Fibroblast of mammary gland (primary cell): Measurements from ENCODE around the gene SLC66A2.
"Not testable (repeated sequence)": the region's sequence is repeated elsewhere in the genome, so short reads cannot be mapped to it uniquely, and the experiment has no call there.

Experiments
- DNase-seq: peaks from one replicate; pipeline ENCODE4 v3.0.0-alpha.2; 2010; ENCODE audit warnings: low read depth
- H3K4me3 ChIP-seq: 2 replicates; pipeline ENCODE4 v1.5.1; 2011; ENCODE audit warnings: low read depth, mild to moderate bottlenecking, low read length, moderate library complexity; ENCODE audit not compliant: control insufficient read depth
- CTCF ChIP-seq: conservative IDR thresholded peaks from 2 replicates; pipeline ENCODE4 v1.5.1; 2011; ENCODE audit warnings: low read depth, low read length, inconsistent platforms; ENCODE audit not compliant: control insufficient read depth, insufficient read depth

The SLC66A2 gene

DNA sequence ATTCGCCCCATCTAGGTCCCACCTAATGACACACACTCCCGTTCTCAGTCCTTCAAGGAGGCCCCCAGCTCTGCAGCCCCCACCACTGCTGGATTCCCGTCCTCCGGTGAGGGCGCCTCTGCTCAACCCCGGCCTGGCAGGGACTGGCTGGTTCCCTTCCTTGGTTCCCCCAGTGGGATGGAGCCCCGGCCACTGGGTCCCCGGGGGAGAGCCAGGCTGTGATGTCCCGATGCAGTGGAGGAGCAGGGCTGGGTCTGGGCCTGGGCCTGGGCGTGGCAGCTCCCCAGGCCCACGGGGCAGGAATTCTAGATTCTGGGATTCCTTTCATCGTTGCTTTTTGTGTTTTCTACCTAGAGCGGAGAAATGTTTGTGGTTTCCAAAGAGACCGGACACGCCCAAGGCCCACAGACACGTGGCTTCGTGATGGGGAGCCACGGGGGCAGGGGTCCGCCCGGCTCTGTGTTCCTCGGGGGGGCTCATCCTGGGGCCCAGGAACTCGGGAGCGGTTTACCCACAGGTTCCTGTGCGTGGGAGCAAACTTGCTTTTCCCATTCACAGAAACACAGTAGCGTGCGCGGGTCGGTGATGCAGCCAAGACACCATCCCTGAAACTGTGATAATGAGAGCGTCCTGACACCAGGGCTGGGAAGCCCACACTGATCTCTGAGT, 67.0 kb downstream of the SLC66A2 start:
- no peak for TF ChIP-seq CTCF
- DNase-seq = no peak
- no peak overlapping the region for H3K4me3 ChIP-seq

DNA sequence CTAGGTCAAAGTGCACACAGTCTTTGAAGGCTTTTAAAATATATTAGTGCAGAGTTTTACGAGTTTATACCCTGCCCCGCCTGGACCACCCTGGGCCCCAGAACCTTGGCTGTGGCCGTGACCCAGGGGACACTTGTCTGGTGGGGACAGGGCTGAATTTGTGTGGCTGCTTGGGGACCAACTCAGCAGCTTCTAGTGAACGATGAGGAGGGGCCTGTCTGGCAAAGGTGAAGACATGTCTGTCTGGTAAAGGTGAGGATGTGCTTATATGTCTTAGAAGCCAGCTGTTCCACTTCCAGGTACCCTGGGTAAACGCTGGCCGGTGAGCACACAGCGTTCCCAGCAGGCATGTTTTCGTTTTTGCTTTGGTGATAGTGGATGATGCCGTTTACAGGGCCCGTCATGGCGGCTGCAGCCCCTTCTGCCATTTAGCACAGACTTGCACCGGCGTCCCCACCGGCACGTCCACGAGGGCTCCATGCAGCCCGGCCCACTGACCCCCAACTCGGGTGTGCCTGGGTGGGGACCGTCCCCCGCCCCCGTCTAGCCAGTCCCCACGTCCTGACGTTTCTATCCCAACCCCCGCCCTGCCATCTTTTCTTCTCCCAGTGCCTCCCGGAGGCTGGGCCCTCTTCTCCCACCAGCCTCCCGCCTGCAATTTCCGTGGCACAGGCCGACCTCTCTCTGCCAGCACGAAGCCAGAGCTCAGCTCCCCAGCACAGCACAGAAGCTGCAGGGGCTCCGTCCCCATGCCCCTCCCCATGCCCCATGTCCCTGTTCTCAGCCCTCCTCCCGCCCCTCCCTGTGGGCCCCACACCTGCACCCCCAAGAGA, 67.8 kb downstream of the SLC66A2 start:
- TF ChIP-seq CTCF = no peak
- DNase-seq = no peak
- no peak overlapping the region for H3K4me3 ChIP-seq

DNA sequence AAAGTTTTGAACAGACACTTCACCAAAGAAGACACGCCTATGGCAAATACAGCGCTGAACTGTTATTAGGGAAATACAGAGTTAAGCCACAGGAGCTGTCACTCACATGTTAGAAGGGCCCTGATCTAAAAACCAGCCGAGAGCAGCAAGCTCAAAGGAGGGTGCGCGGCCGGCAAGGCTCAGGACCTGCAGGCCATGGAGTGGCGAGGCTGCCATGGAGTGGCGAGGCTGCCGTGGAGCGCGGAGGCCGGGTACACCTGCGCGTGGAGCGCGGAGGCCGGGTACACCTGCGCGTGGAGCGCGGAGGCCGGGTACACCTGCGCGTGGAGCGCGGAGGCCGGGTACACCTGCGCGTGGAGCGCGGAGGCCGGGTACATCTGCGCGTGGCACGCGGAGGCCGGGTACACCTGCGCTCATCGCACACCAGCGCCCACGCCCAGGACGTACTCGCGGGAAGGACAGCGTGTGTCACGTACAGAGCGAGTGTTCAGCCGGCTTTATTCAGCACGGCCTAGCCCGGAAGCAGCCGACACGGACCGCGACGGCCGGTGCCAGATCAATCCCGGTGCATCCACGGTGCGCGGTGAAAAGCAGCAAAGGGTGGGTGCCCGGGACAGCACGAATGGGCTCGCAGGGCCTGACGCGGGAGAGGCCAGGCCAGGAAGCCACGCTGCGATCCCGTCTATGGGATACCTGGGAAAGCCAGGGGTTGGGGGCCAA, 68.8 kb downstream of the SLC66A2 start:
- DNase-seq = no peak
- H3K4me3 ChIP-seq = no peak overlapping the region
- TF ChIP-seq CTCF = no peak

DNA sequence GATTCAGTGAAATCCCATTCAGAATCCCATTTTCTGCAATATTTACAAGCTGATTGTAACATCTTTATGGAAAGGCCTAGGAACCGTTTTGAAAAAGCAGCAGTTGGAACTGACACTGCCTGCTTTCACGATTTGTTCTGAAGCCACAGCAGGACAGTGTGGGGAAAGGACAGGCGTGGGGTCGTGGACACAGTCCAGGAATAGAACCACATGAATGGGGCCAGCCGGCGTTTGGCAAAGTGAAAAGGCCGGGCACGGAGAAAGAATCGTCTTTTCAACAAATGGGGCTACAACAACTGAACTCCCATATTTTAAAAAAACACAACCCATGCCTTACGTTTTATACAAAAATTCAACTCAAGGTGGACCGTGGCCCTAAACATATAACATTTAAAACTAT, 69.8 kb downstream of the SLC66A2 start:
- DNase-seq = no peak
- TF ChIP-seq CTCF = no peak
- H3K4me3 ChIP-seq = no peak overlapping the region

GRCh38 chr18:79879566-79879965, 71.9 kb downstream of the SLC66A2 start:
- TF ChIP-seq CTCF = no peak
- DNase-seq = no peak

DNA sequence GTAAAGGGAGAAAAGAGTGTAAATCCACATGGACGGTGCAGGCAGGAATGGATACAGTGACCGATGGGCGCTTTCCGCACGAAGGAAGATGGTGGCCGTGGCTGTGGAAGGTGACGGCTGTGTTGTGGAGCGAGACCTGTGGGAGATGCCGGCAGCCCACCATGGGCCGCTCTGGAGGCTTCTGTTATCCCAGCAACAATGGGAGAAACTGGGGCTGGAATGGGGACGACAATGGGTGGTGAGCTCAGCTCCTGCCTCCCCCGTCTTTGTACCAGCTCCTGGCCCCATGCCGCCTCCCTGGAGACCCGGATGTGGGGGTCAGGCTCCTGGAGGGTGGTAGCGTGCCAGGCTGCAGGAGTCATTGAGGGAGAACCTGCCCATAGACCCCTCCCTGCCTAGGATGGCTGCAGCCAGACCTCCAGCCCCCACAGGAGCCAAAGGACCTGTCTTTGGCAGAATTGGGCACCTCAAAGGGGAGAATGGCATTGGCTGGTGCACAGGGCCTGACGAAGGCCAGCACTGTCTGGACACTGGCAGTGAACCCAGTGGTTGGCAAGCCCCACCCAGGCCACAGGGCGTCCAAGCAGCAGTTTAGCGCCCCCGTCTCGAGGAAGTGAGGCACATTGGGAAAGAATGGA, 72.6 kb downstream of the SLC66A2 start:
- H3K4me3 ChIP-seq = no peak overlapping the region
- no peak for TF ChIP-seq CTCF
- DNase-seq = no peak

More at GRCh38 chr18:79879566-79879965, 71.9 kb downstream of the SLC66A2 start:
- no peak overlapping the region for H3K4me3 ChIP-seq

DNA sequence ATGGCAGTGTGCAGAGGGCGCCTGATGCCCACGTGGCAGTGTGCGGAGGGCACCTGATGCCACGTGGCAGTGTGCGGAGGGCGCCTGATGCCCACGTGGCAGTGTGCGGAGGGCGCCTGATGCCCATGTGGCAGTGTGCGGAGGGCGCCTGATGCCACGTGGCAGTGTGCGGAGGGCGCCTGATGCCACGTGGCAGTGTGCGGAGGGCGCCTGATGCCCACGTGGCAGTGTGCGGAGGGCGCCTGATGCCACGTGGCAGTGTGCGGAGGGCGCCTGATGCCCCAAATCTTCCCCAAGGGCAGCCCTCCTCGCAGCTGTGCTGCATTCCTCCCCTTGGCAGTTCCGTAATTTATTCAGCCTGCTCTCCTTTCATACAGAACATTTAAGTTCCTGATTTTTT, 73.2 kb downstream of the SLC66A2 start:
- DNase-seq, H3K4me3 ChIP-seq: not testable (repeated sequence)
